HepG2 (cell line): ENCODE data around the gene THSD8. TPM values are rescaled to one million over a fixed set of nuclear protein-coding genes. Genes with fewer than 3 reads are reported as not detected.
A peak's percentile ranks its signal among the peaks of the same experiment; 100 is the strongest.

Experiments used
- CBX2 ChIP-seq, 2 experiments: fragments of 200-600 bp in 1 of 2; sonication (generic); formaldehyde crosslinking in 1 of 2; IDR thresholded peaks; 2 replicates each; pipeline versions ENCODE4 v1.7.0 to v1.8.1; 2018 to 2022; ENCODE audit warnings: low read depth in 2 of 2, low read length in 1 of 2, mild to moderate bottlenecking in 1 of 2, missing genetic modification reagents in 1 of 2
- CBX5 ChIP-seq: sonication (generic); formaldehyde crosslinking; IDR thresholded peaks from 2 replicates; pipeline ENCODE4 v1.4.0; 2020; ENCODE audit warnings: missing genetic modification reagents, borderline replicate concordance
- CENPX ChIP-seq: sonication (generic); formaldehyde crosslinking; IDR thresholded peaks from 2 replicates; pipeline ENCODE4 v1.9.0; 2021; ENCODE audit warnings: mild to moderate bottlenecking, missing genetic modification reagents, moderate library complexity
- ELF3 ChIP-seq: IDR thresholded peaks from 2 replicates; pipeline ENCODE4 v1.6.1; 2016; ENCODE audit warnings: missing genetic modification reagents, missing compliant biosample characterization
- GABPB1 ChIP-seq: IDR thresholded peaks from 2 replicates; pipeline ENCODE4 v1.6.1; 2016; ENCODE audit warnings: mild to moderate bottlenecking, missing genetic modification reagents, moderate library complexity, missing compliant biosample characterization
- HNRNPLL ChIP-seq: fragments of 200-400 bp; formaldehyde crosslinking; IDR thresholded peaks from 2 replicates; pipeline ENCODE4 v1.6.1; 2017; ENCODE audit warnings: mild to moderate bottlenecking, low read depth, low read length; ENCODE audit not compliant: poor library complexity, severe bottlenecking
- HOXA3 ChIP-seq: sonication (generic); formaldehyde crosslinking; IDR thresholded peaks from 2 replicates; pipeline ENCODE4 v1.5.0; 2020; ENCODE audit warnings: missing genetic modification reagents
- KLF16 ChIP-seq, 2 experiments: sonication (generic) in 1 of 2; formaldehyde crosslinking in 1 of 2; IDR thresholded peaks; 2 replicates each; pipeline versions ENCODE4 v1.6.1 to v1.8.0; 2016 to 2023; ENCODE audit warnings: missing genetic modification reagents in 2 of 2, missing compliant biosample characterization in 1 of 2
- MATR3 ChIP-seq: sonication (generic); formaldehyde crosslinking; IDR thresholded peaks from 2 replicates; pipeline ENCODE4 v1.4.0; 2020; ENCODE audit warnings: missing genetic modification reagents
- NFKB2 ChIP-seq: sonication (generic); formaldehyde crosslinking; IDR thresholded peaks from 2 replicates; pipeline ENCODE4 v1.4.0; 2020; ENCODE audit warnings: missing genetic modification reagents, borderline replicate concordance
- NONO ChIP-seq, 2 experiments: fragments of 450-650 bp in 1 of 2; sonication (generic) in 1 of 2; formaldehyde crosslinking in 1 of 2; IDR thresholded peaks in 1 of 2; conservative IDR thresholded peaks in 1 of 2; 2 replicates each; pipeline versions ENCODE4 v1.6.1 to v1.8.0; 2017 to 2022; ENCODE audit warnings: mild to moderate bottlenecking in 1 of 2, missing genetic modification reagents in 1 of 2, moderate library complexity in 1 of 2
- PLRG1 ChIP-seq: fragments of 450-650 bp; conservative IDR thresholded peaks from 2 replicates; pipeline ENCODE4 v1.6.1; 2016
- RAD51 ChIP-seq: fragments of 450-650 bp; IDR thresholded peaks from 2 replicates; pipeline ENCODE4 v1.6.1; 2016; ENCODE audit warnings: borderline replicate concordance
- RNF2 ChIP-seq: fragments of 450-650 bp; conservative IDR thresholded peaks from 2 replicates; pipeline ENCODE4 v1.6.1; 2016; ENCODE audit warnings: low read depth
- RXRA ChIP-seq: sonication (generic); formaldehyde crosslinking; IDR thresholded peaks from 2 replicates; pipeline ENCODE4 v1.5.1; 2020; ENCODE audit warnings: missing genetic modification reagents
- RXRB ChIP-seq: IDR thresholded peaks from 2 replicates; pipeline ENCODE4 v1.6.1; 2016; ENCODE audit warnings: borderline replicate concordance, missing genetic modification reagents, missing compliant biosample characterization
- SOX13 ChIP-seq, 3 experiments: fragments of 450-650 bp in 1 of 3; sonication (generic) in 1 of 3; formaldehyde crosslinking in 1 of 3; IDR thresholded peaks in 2 of 3; conservative IDR thresholded peaks in 1 of 3; 2 replicates each; pipeline versions ENCODE4 v1.5.0 to v1.6.1; 2016 to 2020; ENCODE audit warnings: antibody characterized with exemption in 1 of 3, mild to moderate bottlenecking in 1 of 3, missing compliant biosample characterization in 1 of 3, missing genetic modification reagents in 1 of 3, moderate library complexity in 1 of 3
- ZNF382 ChIP-seq: sonication (generic); formaldehyde crosslinking; IDR thresholded peaks from 2 replicates; pipeline ENCODE4 v1.5.0; 2020; ENCODE audit warnings: missing genetic modification reagents, mild to moderate bottlenecking, borderline replicate concordance
- ZNF660 ChIP-seq: sonication (generic); formaldehyde crosslinking; IDR thresholded peaks from 2 replicates; pipeline ENCODE4 v1.5.1; 2020; ENCODE audit warnings: mild to moderate bottlenecking, low read depth, missing genetic modification reagents, borderline replicate concordance
- polyA plus RNA-seq, 8 experiments: library from polyadenylated mRNA; depleted of rRNA in 3 of 8; stranded (reverse) in 7 of 8; unstranded in 1 of 8; fragments of >200 nt; fragmentation: Illumina TruSeq in 4 of 8; extraction: Trizol in 4 of 8; gene quantifications; 2 replicates each; pipeline versions ENCODE4 v1.2.1 to v1.2.3, GENCODE V29; 2011 to 2016; ENCODE audit warnings: low read depth in 4 of 8, missing spikeins in 1 of 8, mixed read lengths in 1 of 8; ENCODE audit not compliant: insufficient read depth in 1 of 8
- total RNA-seq, 5 experiments: library from RNA; depleted of rRNA; stranded (reverse); fragments of >200 nt; fragmentation: Illumina TruSeq; extraction: Trizol; gene quantifications; 2 replicates each; pipeline ENCODE4 v1.2.3, GENCODE V29; 2016; ENCODE audit warnings: low read depth in 1 of 5
- TF ChIP-seq, protein P1 (sequence below): sonication (generic); formaldehyde crosslinking; IDR thresholded peaks from 2 replicates; pipeline ENCODE4 v1.9.0; 2021; ENCODE audit warnings: missing genetic modification reagents, borderline replicate concordance
- TF ChIP-seq, protein P2 (sequence below): sonication (generic); formaldehyde crosslinking; IDR thresholded peaks from 2 replicates; pipeline ENCODE4 v1.4.0; 2020; ENCODE audit warnings: mild to moderate bottlenecking, missing genetic modification reagents
- TF ChIP-seq, protein P3 (sequence below): sonication (generic); formaldehyde crosslinking; IDR thresholded peaks from 2 replicates; pipeline ENCODE4 v1.5.0; 2020; ENCODE audit warnings: mild to moderate bottlenecking, missing genetic modification reagents

The THSD8 gene
- total and polyA plus RNA-seq, 2 of the 13 experiments (the other 11 are each of a cell fraction or from before 2014, with no cell fraction given) = 4.8 to 14.9 TPM

DNA sequence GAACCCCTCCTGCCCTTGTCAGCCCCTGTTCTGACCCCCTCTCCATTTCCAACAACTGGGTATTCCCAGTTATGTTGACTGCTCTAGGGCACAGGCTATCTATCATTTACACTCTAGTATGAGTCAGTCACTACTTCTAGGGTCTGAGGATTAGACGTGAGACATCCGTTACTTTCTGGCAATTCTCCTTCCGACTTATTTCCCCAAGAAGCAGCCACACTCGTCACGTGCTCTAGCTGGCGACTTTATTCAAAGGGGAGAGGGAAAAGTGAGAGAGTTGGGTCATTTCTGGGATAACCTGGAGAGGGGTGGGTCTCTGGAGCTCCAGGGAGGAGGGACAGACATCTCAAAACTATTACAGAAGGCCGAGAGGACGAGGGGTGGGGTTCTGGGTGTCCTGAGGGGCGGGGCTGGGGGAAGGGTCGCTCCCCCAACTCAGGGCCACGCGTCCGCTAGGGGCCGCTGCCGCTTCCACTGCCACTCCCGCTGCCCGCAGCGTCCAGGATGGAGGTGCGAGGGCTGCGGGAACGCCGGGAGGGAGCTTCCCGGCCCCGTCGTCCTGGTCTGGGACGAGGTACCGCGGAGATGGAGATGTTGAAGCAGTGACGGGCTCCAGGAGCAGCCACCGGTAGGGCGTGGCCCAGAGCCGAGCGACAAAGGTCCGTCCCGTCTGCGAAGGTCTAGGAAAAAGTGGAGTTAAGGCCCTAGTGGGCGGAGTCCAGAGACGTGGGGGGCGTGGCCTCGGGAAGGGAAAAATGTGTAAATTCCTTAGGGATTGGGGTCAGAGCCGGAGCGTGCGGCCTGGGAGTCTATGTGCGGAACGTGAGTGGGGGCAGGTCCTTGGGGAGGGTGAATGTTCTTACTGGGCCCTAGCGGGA is 23.6 kb downstream of the THSD8 start (continued):
- TF ChIP-seq GABPB1 = peak; percentile 69
- TF ChIP-seq MATR3 = no peak
- peak; percentile 40; the same call in 1 of the 2 replicates for TF ChIP-seq ELF3 (CRISPR knock-in tag)
- TF ChIP-seq ZNF382 = no peak
- TF ChIP-seq RAD51 = no peak
- no peak; the same call in 1 of the 2 replicates for TF ChIP-seq NFKB2 (CRISPR knock-in tag)
- TF ChIP-seq KLF16 (CRISPR knock-in tag; IDR thresholded peaks at IDR 0.05) = peak in 1 of 2 experiments; percentile 43; a peak in 1 of 4 replicates
- peak; percentile 62 for TF ChIP-seq RXRA (CRISPR knock-in tag)
- TF ChIP-seq CBX2 (IDR thresholded peaks at IDR 0.05; ENCODE audit: low read depth, low read length) = no peak
- TF ChIP-seq CBX2 (CRISPR knock-in tag; IDR thresholded peaks at IDR 0.05; ENCODE audit: low read depth) = no peak
- no peak for TF ChIP-seq ZNF660 (CRISPR knock-in tag)
- TF ChIP-seq PLRG1 = no peak
- TF ChIP-seq, protein P1, sequence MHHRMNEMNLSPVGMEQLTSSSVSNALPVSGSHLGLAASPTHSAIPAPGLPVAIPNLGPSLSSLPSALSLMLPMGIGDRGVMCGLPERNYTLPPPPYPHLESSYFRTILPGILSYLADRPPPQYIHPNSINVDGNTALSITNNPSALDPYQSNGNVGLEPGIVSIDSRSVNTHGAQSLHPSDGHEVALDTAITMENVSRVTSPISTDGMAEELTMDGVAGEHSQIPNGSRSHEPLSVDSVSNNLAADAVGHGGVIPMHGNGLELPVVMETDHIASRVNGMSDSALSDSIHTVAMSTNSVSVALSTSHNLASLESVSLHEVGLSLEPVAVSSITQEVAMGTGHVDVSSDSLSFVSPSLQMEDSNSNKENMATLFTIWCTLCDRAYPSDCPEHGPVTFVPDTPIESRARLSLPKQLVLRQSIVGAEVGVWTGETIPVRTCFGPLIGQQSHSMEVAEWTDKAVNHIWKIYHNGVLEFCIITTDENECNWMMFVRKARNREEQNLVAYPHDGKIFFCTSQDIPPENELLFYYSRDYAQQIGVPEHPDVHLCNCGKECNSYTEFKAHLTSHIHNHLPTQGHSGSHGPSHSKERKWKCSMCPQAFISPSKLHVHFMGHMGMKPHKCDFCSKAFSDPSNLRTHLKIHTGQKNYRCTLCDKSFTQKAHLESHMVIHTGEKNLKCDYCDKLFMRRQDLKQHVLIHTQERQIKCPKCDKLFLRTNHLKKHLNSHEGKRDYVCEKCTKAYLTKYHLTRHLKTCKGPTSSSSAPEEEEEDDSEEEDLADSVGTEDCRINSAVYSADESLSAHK (CRISPR knock-in tag) = no peak
- no peak for TF ChIP-seq CENPX (CRISPR knock-in tag)
- peak; percentile 63 for TF ChIP-seq HNRNPLL
- no peak for TF ChIP-seq SOX13 (IDR thresholded peaks at IDR 0.05)
- TF ChIP-seq SOX13 (CRISPR knock-in tag; conservative IDR thresholded peaks at IDR 0.05 in 1 of 2, IDR thresholded peaks at IDR 0.05 in 1 of 2) = peak in 1 of 2 experiments; percentile 22; a peak in 1 of 4 replicates
- 0 out of 2 replicates have a peak, but pooled peaks have one; percentile 47 for TF ChIP-seq CBX5 (CRISPR knock-in tag)
- no peak for TF ChIP-seq RNF2
- 0 out of 2 replicates have a peak, but pooled peaks have one; percentile 28 for TF ChIP-seq RXRB (CRISPR knock-in tag)
- TF ChIP-seq NONO (IDR thresholded peaks at IDR 0.05) = no peak
- no peak for TF ChIP-seq NONO (CRISPR knock-in tag; conservative IDR thresholded peaks at IDR 0.05)
- TF ChIP-seq HOXA3 = peak; percentile 51; the same call in 1 of the 2 replicates
- TF ChIP-seq, protein P2, sequence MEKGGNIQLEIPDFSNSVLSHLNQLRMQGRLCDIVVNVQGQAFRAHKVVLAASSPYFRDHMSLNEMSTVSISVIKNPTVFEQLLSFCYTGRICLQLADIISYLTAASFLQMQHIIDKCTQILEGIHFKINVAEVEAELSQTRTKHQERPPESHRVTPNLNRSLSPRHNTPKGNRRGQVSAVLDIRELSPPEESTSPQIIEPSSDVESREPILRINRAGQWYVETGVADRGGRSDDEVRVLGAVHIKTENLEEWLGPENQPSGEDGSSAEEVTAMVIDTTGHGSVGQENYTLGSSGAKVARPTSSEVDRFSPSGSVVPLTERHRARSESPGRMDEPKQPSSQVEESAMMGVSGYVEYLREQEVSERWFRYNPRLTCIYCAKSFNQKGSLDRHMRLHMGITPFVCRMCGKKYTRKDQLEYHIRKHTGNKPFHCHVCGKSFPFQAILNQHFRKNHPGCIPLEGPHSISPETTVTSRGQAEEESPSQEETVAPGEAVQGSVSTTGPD (CRISPR knock-in tag) = no peak
- TF ChIP-seq, protein P3, sequence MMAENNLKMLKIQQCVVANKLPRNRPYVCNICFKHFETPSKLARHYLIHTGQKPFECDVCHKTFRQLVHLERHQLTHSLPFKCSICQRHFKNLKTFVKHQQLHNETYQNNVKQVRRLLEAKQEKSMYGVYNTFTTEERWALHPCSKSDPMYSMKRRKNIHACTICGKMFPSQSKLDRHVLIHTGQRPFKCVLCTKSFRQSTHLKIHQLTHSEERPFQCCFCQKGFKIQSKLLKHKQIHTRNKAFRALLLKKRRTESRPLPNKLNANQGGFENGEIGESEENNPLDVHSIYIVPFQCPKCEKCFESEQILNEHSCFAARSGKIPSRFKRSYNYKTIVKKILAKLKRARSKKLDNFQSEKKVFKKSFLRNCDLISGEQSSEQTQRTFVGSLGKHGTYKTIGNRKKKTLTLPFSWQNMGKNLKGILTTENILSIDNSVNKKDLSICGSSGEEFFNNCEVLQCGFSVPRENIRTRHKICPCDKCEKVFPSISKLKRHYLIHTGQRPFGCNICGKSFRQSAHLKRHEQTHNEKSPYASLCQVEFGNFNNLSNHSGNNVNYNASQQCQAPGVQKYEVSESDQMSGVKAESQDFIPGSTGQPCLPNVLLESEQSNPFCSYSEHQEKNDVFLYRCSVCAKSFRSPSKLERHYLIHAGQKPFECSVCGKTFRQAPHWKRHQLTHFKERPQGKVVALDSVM (CRISPR knock-in tag) = no peak
